ENCODE results near the gene ALPI. TPM values are rescaled to one million over a fixed set of nuclear protein-coding genes. Genes with fewer than 3 reads are reported as not detected.

ALPI gene
- total RNA-seq, 1 experiment from 2014 or later = not detected

GRCh38 chr2:232488721-232489300 lies 32.9 kb downstream of the ALPI start:
- H4K20me1 ChIP-seq (ENCODE audit: insufficient read depth) = no peaks in the 10 kb centered on the region
- H3K4me2 ChIP-seq (ENCODE audit: low read length) = no peak overlapping the region
- no peaks in the 10 kb centered on the region for H3K36me3 ChIP-seq (ENCODE audit: control insufficient read depth in 1 of 2, insufficient read depth in 2 of 2, low read length in 2 of 2)
- ATAC-seq = 0 out of 2 replicates have a peak, but pooled peaks have one; percentile 8
- no peak for DNase-seq (ENCODE audit: low read depth, low spot score)
- H3K27ac ChIP-seq (ENCODE audit: low read depth, low read length) = no peak overlapping the region
- no peaks in the 10 kb centered on the region for H3K9me3 ChIP-seq (ENCODE audit: control insufficient read depth in 1 of 2, insufficient read depth in 1 of 2, low read depth in 1 of 2, low read length in 2 of 2)
- RAD21 ChIA-PET (ENCODE audit: low non-redundant PET in 1 of 2, low total read pairs in 2 of 2, uncharacterized antibody in 2 of 2, unreplicated experiment in 2 of 2) = no interaction called here
- no peaks in the 10 kb centered on the region for H3K27me3 ChIP-seq (ENCODE audit: insufficient read depth, low read length)
- no peak overlapping the region for H2AFZ ChIP-seq (ENCODE audit: low read depth, low read length, poor library complexity, severe bottlenecking)
- H3K9me2 ChIP-seq (ENCODE audit: insufficient read depth) = no peaks in the 10 kb centered on the region
- intact Hi-C loops (cut with micrococcal nuclease) = no loop called here
- no TSS peak for BruUV-seq (replicated peaks)
- POLR2A ChIA-PET = no interaction called here
- no peak overlapping the region for H3K9ac ChIP-seq (ENCODE audit: low read length)
- 0 out of 4 replicates have a peak, but pooled peaks cover 0 to 4% of the 10 kb centered on the region in 2 experiments for H3K4me1 ChIP-seq (ENCODE audit: control insufficient read depth in 1 of 2, insufficient read depth in 2 of 2, low read length in 2 of 2)
- H3K79me2 ChIP-seq (ENCODE audit: insufficient read depth, low read length) = no peaks in the 10 kb centered on the region
- no peak overlapping the region for H3K4me3 ChIP-seq (replicated peaks in 1 of 2; ENCODE audit: low read depth in 1 of 2, low read length in 2 of 2)
- CTCF ChIA-PET = no interaction called here
- no peak for TF ChIP-seq SRF (IDR thresholded peaks at IDR 0.05; ENCODE audit: low read depth)
- no peak for TF ChIP-seq REST (IDR thresholded peaks at IDR 0.05; ENCODE audit: low read depth)
- TF ChIP-seq ZBTB33 (IDR thresholded peaks at IDR 0.05; ENCODE audit: extremely low read depth, insufficient replicate concordance, low read length) = no peak
- TF ChIP-seq EZH2phosphoT487 (IDR thresholded peaks at IDR 0.05; ENCODE audit: borderline replicate concordance) = no peak
- no peak for TF ChIP-seq MAX (IDR thresholded peaks at IDR 0.05)
- TF ChIP-seq ELF1 (IDR thresholded peaks at IDR 0.05; ENCODE audit: borderline replicate concordance, low read depth) = no peak
- TF ChIP-seq SIN3A (IDR thresholded peaks at IDR 0.05; ENCODE audit: low read depth) = no peak
- TF ChIP-seq ZNF274 (IDR thresholded peaks at IDR 0.05; ENCODE audit: low read depth, low read length) = no peak
- no peak for TF ChIP-seq JUND (IDR thresholded peaks at IDR 0.05)
- TF ChIP-seq TCF7L2 (IDR thresholded peaks at IDR 0.05; ENCODE audit: borderline replicate concordance, extremely low read depth, insufficient read depth, insufficient read length) = no peak
- TF ChIP-seq ATF3 (IDR thresholded peaks at IDR 0.05) = no peak
- TF ChIP-seq YY1 (IDR thresholded peaks at IDR 0.05; ENCODE audit: extremely low read depth, insufficient replicate concordance, low read depth, low read length) = no peak
- no peak for TF ChIP-seq CBX3 (IDR thresholded peaks at IDR 0.05; ENCODE audit: low read depth)
- TF ChIP-seq RAD21 (IDR thresholded peaks at IDR 0.05; ENCODE audit: low read depth) = no peak
- TF ChIP-seq POLR2AphosphoS5 (IDR thresholded peaks at IDR 0.05; ENCODE audit: low read depth, low read length) = no peak
- no peak for TF ChIP-seq EZH2 (IDR thresholded peaks at IDR 0.05)
- no peak for TF ChIP-seq CTCF (IDR thresholded peaks at IDR 0.05 in 2 of 3, conservative IDR thresholded peaks at IDR 0.05 in 1 of 3; ENCODE audit: borderline replicate concordance in 1 of 3, insufficient read depth in 1 of 3, low read depth in 2 of 3, low read length in 2 of 3)
- TF ChIP-seq ZFX (IDR thresholded peaks at IDR 0.05) = no peak

Data from HCT116 (cell line).